ENCODE results near the gene KRTAP13-4.
A peak's percentile ranks its signal among the peaks of the same experiment; 100 is the strongest.

Gene KRTAP13-4

DNA sequence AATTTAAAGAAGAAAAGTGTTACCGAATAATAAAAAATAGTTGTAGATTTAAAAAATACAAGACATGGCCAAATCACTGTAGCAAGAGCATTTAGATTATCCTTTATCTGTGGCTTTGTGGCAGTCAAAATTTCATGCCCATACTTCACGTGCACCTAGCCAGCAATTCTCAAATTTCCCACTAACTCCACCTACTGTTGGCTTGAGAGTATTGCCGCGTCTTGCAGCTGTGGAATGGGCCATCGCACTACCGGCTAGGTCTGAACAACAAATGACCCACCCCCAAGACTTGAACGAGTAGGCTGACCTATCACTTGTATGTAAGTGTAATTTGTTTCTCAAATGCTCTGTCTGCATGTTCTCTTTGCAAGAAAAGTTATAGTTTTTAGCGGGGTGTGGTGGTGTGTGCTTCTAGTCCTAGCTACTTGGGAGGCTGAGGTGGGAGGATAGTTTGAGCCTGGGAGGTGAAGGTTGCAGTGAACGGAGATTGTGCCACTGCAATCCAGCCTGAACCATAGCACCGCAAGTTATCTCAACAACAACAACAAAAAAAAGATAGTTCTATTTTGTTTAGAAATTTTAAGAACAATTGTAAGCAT lies 4.1 kb downstream of the KRTAP13-4 start:
- Histone ChIP-seq H2BK15ac (ENCODE audit: low read length) (no peak overlapping the region), H3K4me1 (ENCODE audit: control insufficient read depth in 2 of 2, insufficient read depth in 1 of 2, low read depth in 1 of 2, low read length in 2 of 2) (peaks cover 0 to 2% of the 10 kb centered on the region in 2 donors), H2AFZ (ENCODE audit: low read length) (no peak overlapping the region), H3K4me2 (ENCODE audit: insufficient read depth, low read length, poor library complexity, severe bottlenecking) (no peak overlapping the region), H2BK5ac (ENCODE audit: low read length) (no peak overlapping the region), H3K79me1 (ENCODE audit: low read depth, low read length) (no peaks in the 10 kb centered on the region), H3K14ac (ENCODE audit: low read length) (no peak overlapping the region), H2BK12ac (ENCODE audit: low read length) (no peak overlapping the region), H2BK120ac (ENCODE audit: low read depth, low read length) (no peak overlapping the region), H4K8ac (ENCODE audit: low read depth, low read length) (no peak overlapping the region), H4K91ac (ENCODE audit: low read depth, low read length, poor library complexity) (no peak overlapping the region), H3K36me3 (replicated peaks in 1 of 2; ENCODE audit: control insufficient read depth in 2 of 2, insufficient read depth in 2 of 2, low read length in 2 of 2) (no peaks in the 10 kb centered on the region), H3K18ac (ENCODE audit: low read length) (no peak overlapping the region), H3K27me3 (ENCODE audit: control insufficient read depth in 3 of 3, insufficient read depth in 3 of 3, low read depth in 1 of 3, low read length in 3 of 3) (no peaks in the 10 kb centered on the region), H3K27ac (replicated peaks; ENCODE audit: low read length) (no peak overlapping the region), H3K9me3 (replicated peaks in 1 of 2; ENCODE audit: control insufficient read depth in 2 of 2, insufficient read depth in 1 of 2, low read depth in 1 of 2, low read length in 2 of 2) (peaks cover 0 to 3% of the 10 kb centered on the region in 2 donors), H2AK5ac (ENCODE audit: low read depth, low read length) (no peak overlapping the region), H3K4me3 (ENCODE audit: low read length in 2 of 2) (no peak overlapping the region), H3K23ac (ENCODE audit: low read depth, low read length, poor library complexity) (no peak overlapping the region), H3K9ac (ENCODE audit: low read depth, low read length, poor library complexity) (no peak overlapping the region), H3K4ac (ENCODE audit: low read length) (no peak overlapping the region)
- DNase-seq (ENCODE audit: low spot score): peak; percentile 11
- WGBS, 2 donors (ENCODE audit: extremely low coverage in 2 of 2, insufficient read length in 2 of 2, insufficient replicate concordance in 1 of 2): no CpG with 5 or more reads among the region's 10 CpGs

DNA sequence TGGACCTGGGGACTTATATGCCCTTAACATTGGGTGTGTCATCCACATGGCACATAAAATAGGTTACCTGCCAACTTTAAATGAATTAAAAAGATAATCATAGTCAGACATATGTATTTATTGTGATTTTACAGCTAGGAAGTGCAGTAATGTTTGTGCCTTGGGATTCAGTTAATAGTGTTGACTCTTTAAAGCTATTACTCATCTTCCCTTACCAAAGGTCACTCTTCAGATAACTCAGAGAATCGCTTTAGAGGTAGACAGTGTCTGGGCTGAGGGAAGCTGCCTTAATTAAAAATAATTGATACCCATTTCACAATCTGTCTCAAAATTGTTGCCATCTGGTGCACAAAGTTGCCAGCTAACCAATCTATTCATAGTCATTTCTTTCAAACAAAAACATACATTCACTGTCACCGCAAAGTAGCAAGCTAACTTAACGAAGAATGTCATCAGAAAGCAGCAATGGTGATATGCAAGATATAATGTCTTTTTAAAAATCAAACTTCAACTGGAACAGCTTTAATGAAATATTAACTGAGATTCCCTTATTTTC lies 7.1 kb downstream of the KRTAP13-4 start:
- H3K79me1 ChIP-seq (ENCODE audit: low read depth, low read length): no peaks in the 10 kb centered on the region
- H3K14ac ChIP-seq (ENCODE audit: low read length): no peak overlapping the region
- H3K18ac ChIP-seq (ENCODE audit: low read length): no peak overlapping the region
- H3K27ac ChIP-seq (replicated peaks; ENCODE audit: low read length): no peak overlapping the region
- WGBS, 2 donors (ENCODE audit: extremely low coverage in 2 of 2, insufficient read length in 2 of 2, insufficient replicate concordance in 1 of 2): no CpG with 5 or more reads among the region's 3 CpGs
- no peak for DNase-seq (ENCODE audit: low spot score)
- H2BK5ac ChIP-seq (ENCODE audit: low read length): no peak overlapping the region
- no peak overlapping the region for H3K4ac ChIP-seq (ENCODE audit: low read length)
- H3K4me3 ChIP-seq (ENCODE audit: low read length in 2 of 2): no peak overlapping the region
- no peaks in the 10 kb centered on the region for H3K27me3 ChIP-seq (ENCODE audit: control insufficient read depth in 3 of 3, insufficient read depth in 3 of 3, low read depth in 1 of 3, low read length in 3 of 3)
- H3K9me3 ChIP-seq (replicated peaks in 1 of 2; ENCODE audit: control insufficient read depth in 2 of 2, insufficient read depth in 1 of 2, low read depth in 1 of 2, low read length in 2 of 2): no peaks in the 10 kb centered on the region
- no peak overlapping the region for H3K4me2 ChIP-seq (ENCODE audit: insufficient read depth, low read length, poor library complexity, severe bottlenecking)
- H3K9ac ChIP-seq (ENCODE audit: low read depth, low read length, poor library complexity): no peak overlapping the region
- no peak overlapping the region for H4K91ac ChIP-seq (ENCODE audit: low read depth, low read length, poor library complexity)
- no peak overlapping the region for H2BK12ac ChIP-seq (ENCODE audit: low read length)
- no peak overlapping the region for H2AK5ac ChIP-seq (ENCODE audit: low read depth, low read length)
- H2BK15ac ChIP-seq (ENCODE audit: low read length): no peak overlapping the region
- H2BK120ac ChIP-seq (ENCODE audit: low read depth, low read length): no peak overlapping the region
- H4K8ac ChIP-seq (ENCODE audit: low read depth, low read length): no peak overlapping the region
- H3K36me3 ChIP-seq (replicated peaks in 1 of 2; ENCODE audit: control insufficient read depth in 2 of 2, insufficient read depth in 2 of 2, low read length in 2 of 2): no peaks in the 10 kb centered on the region
- H3K23ac ChIP-seq (ENCODE audit: low read depth, low read length, poor library complexity): no peak overlapping the region
- no peak overlapping the region for H2AFZ ChIP-seq (ENCODE audit: low read length)
- H3K4me1 ChIP-seq (ENCODE audit: control insufficient read depth in 2 of 2, insufficient read depth in 1 of 2, low read depth in 1 of 2, low read length in 2 of 2): peaks cover 0 to 2% of the 10 kb centered on the region in 2 donors

DNA sequence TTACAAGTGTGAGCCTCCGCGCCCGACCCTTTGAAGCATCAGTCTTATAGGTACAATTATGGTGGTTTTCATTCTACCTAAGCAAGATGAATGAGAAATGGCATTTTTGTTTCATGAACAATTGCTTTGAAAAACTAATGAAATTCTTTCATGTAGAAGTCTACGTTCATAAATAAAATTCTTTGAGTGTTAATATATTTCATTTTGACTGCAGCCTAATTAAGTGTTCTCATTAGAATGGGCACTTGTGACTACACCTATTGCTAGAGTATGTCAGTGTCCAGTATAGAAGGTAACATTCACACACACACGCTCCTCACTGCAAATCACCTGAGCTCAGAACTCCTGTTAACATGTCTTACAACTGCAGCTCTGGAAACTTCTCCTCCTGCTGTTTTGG lies 10.0 kb downstream of the KRTAP13-4 start, which contains the start of gene KRTAP15-1:
Gene KRTAP15-1, plus strand, starts transcription at position 301 of the 400 bp plus-strand sequence. Its CDS starts 53 bp downstream, at position 354.
- Histone ChIP-seq H3K14ac (ENCODE audit: low read length) (no peak within 1 kb of the TSS), H2BK12ac (ENCODE audit: low read length) (no peak within 1 kb of the TSS)

DNA sequence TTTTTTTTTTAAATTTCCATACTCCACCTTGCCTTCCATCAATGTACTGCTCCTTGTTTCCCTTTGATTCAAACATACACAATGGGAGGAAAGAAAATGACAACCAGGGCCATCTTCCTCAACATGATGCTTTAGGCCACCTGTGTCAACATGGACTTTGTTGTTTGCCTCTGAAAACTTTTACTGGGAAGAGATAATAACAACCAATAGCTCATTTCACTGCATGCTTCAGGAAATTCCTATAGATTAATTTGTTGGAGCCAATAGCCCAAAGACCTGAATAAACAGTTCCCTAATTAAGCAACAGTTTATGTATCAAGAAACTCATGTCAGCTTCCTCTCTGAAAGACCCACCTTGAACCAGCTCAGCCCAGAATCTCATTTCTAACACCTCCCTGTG lies 13.2 kb downstream of the KRTAP13-4 start:
- H2BK5ac ChIP-seq (ENCODE audit: low read length): no peak overlapping the region
- DNase-seq (ENCODE audit: low spot score): no peak
- no peak overlapping the region for H3K18ac ChIP-seq (ENCODE audit: low read length)
- no peaks in the 10 kb centered on the region for H3K4me1 ChIP-seq (ENCODE audit: control insufficient read depth in 2 of 2, insufficient read depth in 1 of 2, low read depth in 1 of 2, low read length in 2 of 2)
- no peak overlapping the region for H3K4me2 ChIP-seq (ENCODE audit: insufficient read depth, low read length, poor library complexity, severe bottlenecking)
- H3K9me3 ChIP-seq (replicated peaks in 1 of 2; ENCODE audit: control insufficient read depth in 2 of 2, insufficient read depth in 1 of 2, low read depth in 1 of 2, low read length in 2 of 2): no peaks in the 10 kb centered on the region
- no peak overlapping the region for H4K8ac ChIP-seq (ENCODE audit: low read depth, low read length)
- no peak overlapping the region for H2BK12ac ChIP-seq (ENCODE audit: low read length)
- no peak overlapping the region for H2AK5ac ChIP-seq (ENCODE audit: low read depth, low read length)
- H3K4ac ChIP-seq (ENCODE audit: low read length): no peak overlapping the region
- H3K9ac ChIP-seq (ENCODE audit: low read depth, low read length, poor library complexity): no peak overlapping the region
- H2AFZ ChIP-seq (ENCODE audit: low read length): no peak overlapping the region
- H4K91ac ChIP-seq (ENCODE audit: low read depth, low read length, poor library complexity): no peak overlapping the region
- H3K27me3 ChIP-seq (ENCODE audit: control insufficient read depth in 3 of 3, insufficient read depth in 3 of 3, low read depth in 1 of 3, low read length in 3 of 3): no peaks in the 10 kb centered on the region
- H3K27ac ChIP-seq (replicated peaks; ENCODE audit: low read length): no peak overlapping the region
- H3K4me3 ChIP-seq (ENCODE audit: low read length in 2 of 2): no peak overlapping the region
- H3K23ac ChIP-seq (ENCODE audit: low read depth, low read length, poor library complexity): no peak overlapping the region
- H2BK120ac ChIP-seq (ENCODE audit: low read depth, low read length): no peak overlapping the region
- no peaks in the 10 kb centered on the region for H3K79me1 ChIP-seq (ENCODE audit: low read depth, low read length)
- H3K36me3 ChIP-seq (replicated peaks in 1 of 2; ENCODE audit: control insufficient read depth in 2 of 2, insufficient read depth in 2 of 2, low read length in 2 of 2): no peaks in the 10 kb centered on the region
- no peak overlapping the region for H2BK15ac ChIP-seq (ENCODE audit: low read length)
- no peak overlapping the region for H3K14ac ChIP-seq (ENCODE audit: low read length)

More for the DNA sequence above, 10.0 kb downstream of the KRTAP13-4 start, which contains the start of gene KRTAP15-1:
- Histone ChIP-seq H4K91ac (ENCODE audit: low read depth, low read length, poor library complexity) (no peak within 1 kb of the TSS), H2BK15ac (ENCODE audit: low read length) (no peak within 1 kb of the TSS), H2AFZ (ENCODE audit: low read length) (no peak within 1 kb of the TSS), H3K79me1 (ENCODE audit: low read depth, low read length) (no peaks in the 10 kb centered on the region), H3K4me1 (ENCODE audit: control insufficient read depth in 2 of 2, insufficient read depth in 1 of 2, low read depth in 1 of 2, low read length in 2 of 2) (peaks cover 0 to 2% of the 10 kb centered on the region in 2 donors), H3K4ac (ENCODE audit: low read length) (no peak within 1 kb of the TSS), H3K18ac (ENCODE audit: low read length) (no peak within 1 kb of the TSS), H2BK5ac (ENCODE audit: low read length) (no peak within 1 kb of the TSS), H3K27ac (replicated peaks; ENCODE audit: low read length) (no peak within 1 kb of the TSS), H3K23ac (ENCODE audit: low read depth, low read length, poor library complexity) (no peak within 1 kb of the TSS), H3K4me2 (ENCODE audit: insufficient read depth, low read length, poor library complexity, severe bottlenecking) (no peak within 1 kb of the TSS), H3K9me3 (replicated peaks in 1 of 2; ENCODE audit: control insufficient read depth in 2 of 2, insufficient read depth in 1 of 2, low read depth in 1 of 2, low read length in 2 of 2) (no peaks in the 10 kb centered on the region), H3K27me3 (ENCODE audit: control insufficient read depth in 3 of 3, insufficient read depth in 3 of 3, low read depth in 1 of 3, low read length in 3 of 3) (no peaks in the 10 kb centered on the region), H2AK5ac (ENCODE audit: low read depth, low read length) (no peak within 1 kb of the TSS), H3K36me3 (replicated peaks in 1 of 2; ENCODE audit: control insufficient read depth in 2 of 2, insufficient read depth in 2 of 2, low read length in 2 of 2) (no peaks in the 10 kb centered on the region), H3K4me3 (ENCODE audit: low read length in 2 of 2) (no peak within 1 kb of the TSS), H2BK120ac (ENCODE audit: low read depth, low read length) (no peak within 1 kb of the TSS), H4K8ac (ENCODE audit: low read depth, low read length) (no peak within 1 kb of the TSS), H3K9ac (ENCODE audit: low read depth, low read length, poor library complexity) (no peak within 1 kb of the TSS)
- no CpG with 5 or more reads among the region's 5 CpGs for WGBS, 2 donors (ENCODE audit: extremely low coverage in 2 of 2, insufficient read length in 2 of 2, insufficient replicate concordance in 1 of 2)
- no peak for DNase-seq (ENCODE audit: low spot score)
